HEK293 (cell line): ENCODE data around the gene SAP30L.

ENCODE experiments used
- ZFP37 ChIP-seq: fragments of 450-650 bp; formaldehyde crosslinking; IDR thresholded peaks from 2 replicates; pipeline ENCODE4 v1.5.1; 2016; ENCODE audit warnings: missing biosample characterization, missing genetic modification characterization
- ZNF629 ChIP-seq: fragments of 450-650 bp; formaldehyde crosslinking; IDR thresholded peaks from 2 replicates; pipeline ENCODE4 v1.5.1; 2017; ENCODE audit warnings: missing biosample characterization, missing genetic modification characterization
- ZSCAN30 ChIP-seq: fragments of 450-650 bp; IDR thresholded peaks from 2 replicates; pipeline ENCODE4 v1.5.1; 2018; ENCODE audit warnings: missing biosample characterization, mild to moderate bottlenecking, missing genetic modification characterization, moderate library complexity

GRCh38 chr5:154472871-154473580, 27.2 kb downstream of the SAP30L start:
- TF ChIP-seq ZNF629 (no peak), ZFP37 (tag by site-specific recombination) (no peak), ZSCAN30 (tag by site-specific recombination) (no peak)
